Measurements from ENCODE around the gene PIP5K1B. TPM values are rescaled to one million over a fixed set of nuclear protein-coding genes. Genes with fewer than 3 reads are reported as not detected.

The PIP5K1B gene
- total and polyA plus RNA-seq, 4 experiments from 2014 or later, result 0.12 to 0.25 TPM; not detected in 2

- CTCF ChIA-PET (ENCODE audit: partially characterized antibody), result no interaction called here
- no peaks in the 10 kb centered on the region for H3K4me1 Mint-ChIP-seq
These were observed 21.6 kb upstream of the PIP5K1B start for GRCh38 chr9:68683433-68683832.

GRCh38 chr9:68685213-68685612, 19.8 kb upstream of the PIP5K1B start:
- H3K9me3 ChIP-seq (ENCODE audit: control insufficient read depth in 1 of 2, low read length in 2 of 2), result no peaks in the 10 kb centered on the region
- Mint-ChIP-seq H3K4me3 (no peak overlapping the region), H3K27ac (no peak overlapping the region), H3K36me3 (no peaks in the 10 kb centered on the region), H3K4me1 (no peaks in the 10 kb centered on the region), H3K9me3 (no peaks in the 10 kb centered on the region), H3K27me3 (peaks cover 14 to 15% of the 10 kb centered on the region in 2 donors)
- H3K4me1 ChIP-seq (ENCODE audit: insufficient read depth, low read length), result no peaks in the 10 kb centered on the region
- DNase-seq, result no peak
- intact Hi-C loops (cut with micrococcal nuclease), result no loop called here
- no peak overlapping the region for H3K4me3 ChIP-seq (ENCODE audit: low read length in 2 of 2)
- POLR2A ChIA-PET (ENCODE audit: partially characterized antibody), result no interaction called here
- no peaks in the 10 kb centered on the region for H3K27me3 ChIP-seq (ENCODE audit: insufficient read depth, low read length)
- no peaks in the 10 kb centered on the region for H3K36me3 ChIP-seq (ENCODE audit: insufficient read depth, low read length)
- CTCF ChIA-PET (ENCODE audit: partially characterized antibody), result no interaction called here
- no peak overlapping the region for H3K27ac ChIP-seq (ENCODE audit: low read depth, low read length)

More at GRCh38 chr9:68683433-68683832, 21.6 kb upstream of the PIP5K1B start:
- H3K4me3 Mint-ChIP-seq, result no peak overlapping the region
- Histone ChIP-seq H3K4me3 (ENCODE audit: low read length in 2 of 2) (no peak overlapping the region), H3K27ac (ENCODE audit: low read depth, low read length) (no peak overlapping the region), H3K36me3 (ENCODE audit: insufficient read depth, low read length) (no peaks in the 10 kb centered on the region), H3K9me3 (ENCODE audit: control insufficient read depth in 1 of 2, low read length in 2 of 2) (no peaks in the 10 kb centered on the region), H3K27me3 (ENCODE audit: insufficient read depth, low read length) (peaks cover 5% of the 10 kb centered on the region), H3K4me1 (ENCODE audit: insufficient read depth, low read length) (no peaks in the 10 kb centered on the region)
- intact Hi-C loops (cut with micrococcal nuclease), result no loop called here
- H3K36me3 Mint-ChIP-seq, result no peaks in the 10 kb centered on the region
- no peak for DNase-seq
- H3K27ac Mint-ChIP-seq, result no peak overlapping the region
- peaks cover 10 to 12% of the 10 kb centered on the region in 2 donors for H3K27me3 Mint-ChIP-seq
- no peaks in the 10 kb centered on the region for H3K9me3 Mint-ChIP-seq
- POLR2A ChIA-PET (ENCODE audit: partially characterized antibody), result no interaction called here

DNA sequence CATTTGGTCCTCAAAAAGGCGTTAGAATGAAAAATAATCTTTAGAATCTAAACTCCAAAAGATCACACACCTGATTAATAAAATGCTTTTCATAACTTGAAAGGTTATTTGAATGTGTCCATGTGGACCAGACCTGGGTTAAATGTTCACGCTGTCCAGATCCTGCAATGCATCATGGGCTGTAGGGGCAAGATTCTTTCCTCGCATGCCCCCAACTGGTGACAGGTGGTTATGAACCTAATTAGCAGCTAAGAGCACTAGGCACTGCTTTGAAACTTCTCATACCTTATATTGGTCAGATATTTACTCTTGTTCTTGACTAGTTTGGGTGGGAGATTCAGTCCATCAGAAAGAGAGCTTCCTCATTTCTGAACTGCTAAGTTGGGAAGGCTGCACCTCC, 19.3 kb upstream of the PIP5K1B start:
- H3K27me3 Mint-ChIP-seq, result peaks cover 14 to 15% of the 10 kb centered on the region in 2 donors

DNA sequence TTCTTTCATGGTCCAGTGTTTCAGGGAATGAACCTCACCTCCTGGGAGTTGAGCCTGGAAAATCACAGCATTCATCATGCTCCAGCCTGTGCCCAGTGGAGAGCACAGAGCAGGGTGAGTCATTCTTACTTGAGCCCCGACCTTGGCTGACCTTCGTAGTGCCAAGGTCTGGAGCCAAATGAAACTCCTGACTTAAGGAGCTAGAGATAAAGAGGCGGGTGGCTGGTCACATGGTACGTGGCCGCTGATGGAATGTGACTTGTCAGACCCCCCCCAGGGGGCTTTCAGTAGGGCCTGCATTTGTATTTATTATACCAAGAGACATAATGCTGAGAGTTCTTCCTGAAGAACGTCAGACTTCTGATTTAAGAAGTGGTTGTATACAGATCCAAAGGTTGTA, 15.0 kb upstream of the PIP5K1B start:
- Mint-ChIP-seq H3K27me3 (peaks cover 18 to 23% of the 10 kb centered on the region in 2 donors), H3K27ac (no peak overlapping the region), H3K4me3 (peak overlapping the region in 1 of 8 donors; percentile 47), H3K4me1 (peaks cover 0 to 1% (median 0%) of the 10 kb centered on the region in 4 donors), H3K9me3 (peaks cover 0 to 3% (median 0%) of the 10 kb centered on the region in 8 donors), H3K36me3 (no peaks in the 10 kb centered on the region)
- Histone ChIP-seq H3K27ac (ENCODE audit: low read depth, low read length) (no peak overlapping the region), H3K4me3 (ENCODE audit: low read length in 2 of 2) (no peak overlapping the region), H3K36me3 (ENCODE audit: insufficient read depth, low read length) (no peaks in the 10 kb centered on the region), H3K9me3 (ENCODE audit: control insufficient read depth in 1 of 2, low read length in 2 of 2) (no peaks in the 10 kb centered on the region), H3K27me3 (ENCODE audit: insufficient read depth, low read length) (no peaks in the 10 kb centered on the region), H3K4me1 (ENCODE audit: insufficient read depth, low read length) (no peaks in the 10 kb centered on the region)
- intact Hi-C loops (cut with micrococcal nuclease), result no loop called here
- POLR2A ChIA-PET (ENCODE audit: partially characterized antibody), result no interaction called here
- CTCF ChIA-PET (ENCODE audit: partially characterized antibody), result no interaction called here
- DNase-seq, result no peak

More for the DNA sequence above, 19.3 kb upstream of the PIP5K1B start:
- Mint-ChIP-seq H3K4me1 (no peaks in the 10 kb centered on the region), H3K4me3 (no peak overlapping the region), H3K27ac (no peak overlapping the region), H3K9me3 (no peaks in the 10 kb centered on the region), H3K36me3 (no peaks in the 10 kb centered on the region)
- no peak for DNase-seq
- no peaks in the 10 kb centered on the region for H3K36me3 ChIP-seq (ENCODE audit: insufficient read depth, low read length)
- no peaks in the 10 kb centered on the region for H3K9me3 ChIP-seq (ENCODE audit: control insufficient read depth in 1 of 2, low read length in 2 of 2)
- ChIA-PET POLR2A (ENCODE audit: partially characterized antibody) (no interaction called here), CTCF (ENCODE audit: partially characterized antibody) (no interaction called here)
- no peaks in the 10 kb centered on the region for H3K4me1 ChIP-seq (ENCODE audit: insufficient read depth, low read length)
- H3K27me3 ChIP-seq (ENCODE audit: insufficient read depth, low read length), result no peaks in the 10 kb centered on the region
- H3K4me3 ChIP-seq (ENCODE audit: low read length in 2 of 2), result no peak overlapping the region
- intact Hi-C loops (cut with micrococcal nuclease), result no loop called here
- no peak overlapping the region for H3K27ac ChIP-seq (ENCODE audit: low read depth, low read length)

- Mint-ChIP-seq H3K4me3 (no peak overlapping the region), H3K27ac (no peak overlapping the region), H3K36me3 (no peaks in the 10 kb centered on the region), H3K9me3 (peaks cover 0 to 11% (median 3%) of the 10 kb centered on the region in 8 donors), H3K27me3 (peaks cover 25 to 26% of the 10 kb centered on the region in 2 donors), H3K4me1 (peaks cover 0 to 1% (median 0%) of the 10 kb centered on the region in 4 donors)
- no peak overlapping the region for H3K27ac ChIP-seq (ENCODE audit: low read depth, low read length)
- intact Hi-C loops (cut with micrococcal nuclease), result no loop called here
- H3K27me3 ChIP-seq (ENCODE audit: insufficient read depth, low read length), result no peaks in the 10 kb centered on the region
- CTCF ChIA-PET (ENCODE audit: partially characterized antibody), result no interaction called here
- POLR2A ChIA-PET (ENCODE audit: partially characterized antibody), result no interaction called here
- no peaks in the 10 kb centered on the region for H3K4me1 ChIP-seq (ENCODE audit: insufficient read depth, low read length)
- H3K4me3 ChIP-seq (ENCODE audit: low read length in 2 of 2), result no peak overlapping the region
- no peaks in the 10 kb centered on the region for H3K9me3 ChIP-seq (ENCODE audit: control insufficient read depth in 1 of 2, low read length in 2 of 2)
- H3K36me3 ChIP-seq (ENCODE audit: insufficient read depth, low read length), result no peaks in the 10 kb centered on the region
- no peak for DNase-seq
These were observed 12.5 kb upstream of the PIP5K1B start for GRCh38 chr9:68692519-68692918.

DNA sequence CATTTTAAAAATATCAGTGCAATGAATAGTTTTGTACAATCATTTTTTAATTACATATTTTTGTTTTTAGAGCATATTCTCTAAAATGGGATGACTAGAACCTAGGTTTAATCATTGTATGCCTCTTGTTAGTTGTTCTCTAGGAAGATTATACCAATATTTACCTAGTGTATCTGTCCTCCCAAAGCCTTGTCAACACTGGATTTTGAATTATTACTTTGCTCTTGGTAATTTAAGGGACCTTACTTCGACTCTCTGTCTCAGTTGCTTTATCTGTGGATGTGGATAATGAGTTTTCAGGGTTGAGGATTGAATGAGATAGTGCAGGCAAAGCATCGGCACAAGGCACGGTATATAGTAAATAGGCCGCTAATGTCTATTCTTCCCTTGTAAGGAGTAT, 10.9 kb upstream of the PIP5K1B start:
- H3K27me3 ChIP-seq (ENCODE audit: insufficient read depth, low read length), result no peaks in the 10 kb centered on the region
- DNase-seq, result no peak
- ChIA-PET POLR2A (ENCODE audit: partially characterized antibody) (no interaction called here), CTCF (ENCODE audit: partially characterized antibody) (no interaction called here)
- Mint-ChIP-seq H3K27me3 (peaks cover 25 to 30% of the 10 kb centered on the region in 2 donors), H3K9me3 (peaks cover 0 to 11% (median 3%) of the 10 kb centered on the region in 8 donors), H3K36me3 (no peaks in the 10 kb centered on the region), H3K4me1 (peaks cover 0 to 1% (median 0%) of the 10 kb centered on the region in 4 donors), H3K4me3 (no peak overlapping the region), H3K27ac (no peak overlapping the region)
- H3K9me3 ChIP-seq (ENCODE audit: control insufficient read depth in 1 of 2, low read length in 2 of 2), result no peaks in the 10 kb centered on the region
- H3K27ac ChIP-seq (ENCODE audit: low read depth, low read length), result no peak overlapping the region
- H3K36me3 ChIP-seq (ENCODE audit: insufficient read depth, low read length), result no peaks in the 10 kb centered on the region
- no peak overlapping the region for H3K4me3 ChIP-seq (ENCODE audit: low read length in 2 of 2)
- no peaks in the 10 kb centered on the region for H3K4me1 ChIP-seq (ENCODE audit: insufficient read depth, low read length)
- intact Hi-C loops (cut with micrococcal nuclease), result no loop called here

- H3K27me3 ChIP-seq (ENCODE audit: insufficient read depth, low read length), result no peaks in the 10 kb centered on the region
- POLR2A ChIA-PET (ENCODE audit: partially characterized antibody), result no interaction called here
- H3K27ac ChIP-seq (ENCODE audit: low read depth, low read length), result no peak overlapping the region
- H3K4me3 ChIP-seq (ENCODE audit: low read length in 2 of 2), result no peak overlapping the region
- no peak for DNase-seq
- peaks cover 36 to 46% of the 10 kb centered on the region in 2 donors for H3K27me3 Mint-ChIP-seq
- H3K4me1 ChIP-seq (ENCODE audit: insufficient read depth, low read length), result no peaks in the 10 kb centered on the region
- no peaks in the 10 kb centered on the region for H3K36me3 ChIP-seq (ENCODE audit: insufficient read depth, low read length)
- CTCF ChIA-PET (ENCODE audit: partially characterized antibody), result no interaction called here
- H3K4me1 Mint-ChIP-seq, result peaks cover 0 to 1% (median 0%) of the 10 kb centered on the region in 4 donors
- no peaks in the 10 kb centered on the region for H3K9me3 ChIP-seq (ENCODE audit: control insufficient read depth in 1 of 2, low read length in 2 of 2)
- no peak overlapping the region for H3K27ac Mint-ChIP-seq
- intact Hi-C loops (cut with micrococcal nuclease), result no loop called here
- no peaks in the 10 kb centered on the region for H3K36me3 Mint-ChIP-seq
- H3K9me3 Mint-ChIP-seq, result peaks cover 0 to 11% (median 3%) of the 10 kb centered on the region in 8 donors
- H3K4me3 Mint-ChIP-seq, result no peak overlapping the region
These were observed 7.2 kb upstream of the PIP5K1B start for GRCh38 chr9:68697851-68698250.

All from CD4-positive, alpha-beta memory T cell (primary cell).